DMS53 treated with DMSO at 0.1 percent for 48 hours (cell line): ENCODE measurements around the gene HEATR5A.
A peak's percentile ranks its signal among the peaks of the same experiment; 100 is the strongest.
"Not testable (repeated sequence)": the region's sequence is repeated elsewhere in the genome, so short reads cannot be mapped to it uniquely, and the experiment has no call there.

ENCODE experiments used
- DNase-seq: peaks from one replicate; lab custom pipeline; 2025; ENCODE audit not compliant: unreplicated experiment; lab: John Stamatoyannopoulos, UW

The HEATR5A gene

GRCh38 chr14:31420319-31421111 lies at the start of gene HEATR5A:
HEATR5A (minus strand) TSS chr14:31420550; CDS start chr14:31402975, 17,575 bp downstream.
- DNase-seq: peak; percentile 81

- no peak for DNase-seq
Measured at GRCh38 chr14:31466554-31466953, 46.2 kb upstream of the HEATR5A start.

- no peak for DNase-seq
Measured at GRCh38 chr14:31465111-31465510, 44.8 kb upstream of the HEATR5A start.

GRCh38 chr14:31462450-31462849 lies 42.1 kb upstream of the HEATR5A start:
- not testable (repeated sequence) for DNase-seq

GRCh38 chr14:31461545-31461944 lies 41.2 kb upstream of the HEATR5A start:
- DNase-seq: no peak

- no peak for DNase-seq
Measured at GRCh38 chr14:31457665-31458659, 37.6 kb upstream of the HEATR5A start.

GRCh38 chr14:31456841-31457664 lies 36.7 kb upstream of the HEATR5A start, which contains the start of gene DTD2:
DTD2 (minus strand) TSS chr14:31457506; CDS start chr14:31457393, 113 bp downstream.
- DNase-seq: peak; percentile 78

GRCh38 chr14:31449971-31450610 lies 29.7 kb upstream of the HEATR5A start:
- peak; percentile 3 for DNase-seq

- no peak for DNase-seq
Measured at GRCh38 chr14:31449136-31449535, 28.8 kb upstream of the HEATR5A start.

- no peak for DNase-seq
Measured at GRCh38 chr14:31445703-31446102, 25.4 kb upstream of the HEATR5A start.

- DNase-seq: no peak
Measured at GRCh38 chr14:31442284-31442683, 21.9 kb upstream of the HEATR5A start.

GRCh38 chr14:31441273-31442111 lies 21.1 kb upstream of the HEATR5A start:
- no peak for DNase-seq

GRCh38 chr14:31440280-31440679 lies 19.9 kb upstream of the HEATR5A start:
- DNase-seq: no peak

GRCh38 chr14:31439561-31439960 lies 19.2 kb upstream of the HEATR5A start:
- DNase-seq: no peak

- not testable (repeated sequence) for DNase-seq
Measured at GRCh38 chr14:31437045-31437691, 16.8 kb upstream of the HEATR5A start.

- DNase-seq: no peak
Measured at GRCh38 chr14:31435276-31435675, 14.9 kb upstream of the HEATR5A start.

- no peak for DNase-seq
Measured at GRCh38 chr14:31430634-31431264, 10.4 kb upstream of the HEATR5A start.

- no peak for DNase-seq
Measured at GRCh38 chr14:31429791-31430190, 9.4 kb upstream of the HEATR5A start.
